ENCODE data around the gene PTPRM. TPM values are rescaled to one million over a fixed set of nuclear protein-coding genes. Genes with fewer than 3 reads are reported as not detected.
"Not testable (repeated sequence)": the region's sequence is repeated elsewhere in the genome, so short reads cannot be mapped to it uniquely, and the experiment has no call there.

Gene PTPRM
- polyA plus RNA-seq, 1 experiment, result 81.1 TPM

DNA sequence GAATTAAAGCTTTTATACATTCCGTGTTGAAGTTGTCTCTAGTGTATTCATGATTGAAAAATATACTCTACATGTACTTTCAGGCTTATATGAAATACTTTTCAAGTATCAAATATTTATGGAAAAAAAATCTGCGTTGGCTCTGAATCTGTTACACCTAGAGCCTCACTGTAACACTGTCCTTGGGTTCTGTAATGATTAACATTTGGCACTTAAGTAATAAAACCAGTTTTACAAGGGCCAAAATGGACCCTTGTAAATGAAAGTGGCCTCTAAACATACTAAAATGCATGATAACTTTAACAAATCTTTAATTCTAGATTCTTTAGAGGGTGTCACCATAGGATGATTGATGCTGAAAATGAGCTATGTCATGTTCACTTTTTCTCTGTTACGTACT lies 162.8 kb downstream of the PTPRM start:
- Histone ChIP-seq H3K4me3 (ENCODE audit: low read depth, low read length) (no peak overlapping the region), H3K9me3 (ENCODE audit: control insufficient read depth, insufficient read depth, low read length) (no peaks in the 10 kb centered on the region), H3K27ac (ENCODE audit: low read depth, low read length) (no peak overlapping the region), H3K27me3 (ENCODE audit: control insufficient read depth, insufficient read depth, low read length) (no peaks in the 10 kb centered on the region)
- ChIA-PET POLR2A (no interaction called here), CTCF (no interaction called here)
- no peak for TF ChIP-seq CTCF (IDR thresholded peaks at IDR 0.05; ENCODE audit: low read depth, low read length)
- no peak for DNase-seq (ENCODE audit: low read depth, low spot score)

DNA sequence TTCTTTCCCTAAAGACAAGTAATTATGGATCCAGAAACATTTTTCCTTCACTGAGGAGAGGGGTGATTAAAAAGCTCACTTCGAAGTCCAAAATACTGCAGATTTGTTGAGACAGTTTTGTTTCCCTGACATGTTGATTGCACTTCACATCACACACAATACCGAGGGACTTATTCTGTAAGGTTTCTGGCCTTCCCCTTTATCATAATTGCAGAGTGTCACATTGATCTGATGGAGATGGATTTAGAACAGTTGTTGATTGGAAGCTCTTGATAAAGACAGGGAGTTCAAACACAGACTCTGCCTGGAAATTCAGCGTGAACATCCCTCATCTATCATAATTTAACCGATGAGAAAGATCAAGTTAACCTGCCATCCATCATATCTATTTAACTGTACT lies 163.6 kb downstream of the PTPRM start:
- Histone ChIP-seq H3K4me3 (ENCODE audit: low read depth, low read length) (no peak overlapping the region), H3K27me3 (ENCODE audit: control insufficient read depth, insufficient read depth, low read length) (no peaks in the 10 kb centered on the region), H3K9me3 (ENCODE audit: control insufficient read depth, insufficient read depth, low read length) (no peaks in the 10 kb centered on the region), H3K27ac (ENCODE audit: low read depth, low read length) (no peak overlapping the region)
- CTCF ChIA-PET, result no interaction called here
- DNase-seq (ENCODE audit: low read depth, low spot score), result no peak
- POLR2A ChIA-PET, result no interaction called here
- no peak for TF ChIP-seq CTCF (IDR thresholded peaks at IDR 0.05; ENCODE audit: low read depth, low read length)

DNA sequence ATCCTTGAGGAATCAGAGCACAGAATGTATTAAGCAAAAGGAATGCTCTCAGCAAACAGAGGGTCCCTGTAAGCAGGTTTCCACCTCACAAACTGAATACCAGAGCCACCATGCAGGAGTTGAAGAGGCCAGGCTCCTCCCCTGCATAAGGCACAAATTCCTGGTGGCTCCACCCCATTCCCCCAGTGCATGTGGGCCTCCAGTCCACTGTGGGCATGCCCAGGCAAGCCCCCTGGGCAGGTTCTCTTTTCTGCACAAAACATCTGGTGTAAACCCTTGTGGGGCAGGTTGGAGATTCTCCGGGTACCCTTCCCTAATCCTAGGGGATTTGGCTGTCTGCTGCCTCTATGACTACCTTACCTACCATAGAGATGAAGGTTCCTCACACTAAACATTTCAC lies 166.5 kb downstream of the PTPRM start:
- TF ChIP-seq CTCF (IDR thresholded peaks at IDR 0.05; ENCODE audit: low read depth, low read length), result no peak
- H3K4me3 ChIP-seq (ENCODE audit: low read depth, low read length), result no peak overlapping the region
- H3K9me3 ChIP-seq (ENCODE audit: control insufficient read depth, insufficient read depth, low read length), result no peaks in the 10 kb centered on the region
- H3K27ac ChIP-seq (ENCODE audit: low read depth, low read length), result no peak overlapping the region
- CTCF ChIA-PET, result no interaction called here
- POLR2A ChIA-PET, result no interaction called here
- DNase-seq (ENCODE audit: low read depth, low spot score), result no peak
- H3K27me3 ChIP-seq (ENCODE audit: control insufficient read depth, insufficient read depth, low read length), result no peaks in the 10 kb centered on the region

DNA sequence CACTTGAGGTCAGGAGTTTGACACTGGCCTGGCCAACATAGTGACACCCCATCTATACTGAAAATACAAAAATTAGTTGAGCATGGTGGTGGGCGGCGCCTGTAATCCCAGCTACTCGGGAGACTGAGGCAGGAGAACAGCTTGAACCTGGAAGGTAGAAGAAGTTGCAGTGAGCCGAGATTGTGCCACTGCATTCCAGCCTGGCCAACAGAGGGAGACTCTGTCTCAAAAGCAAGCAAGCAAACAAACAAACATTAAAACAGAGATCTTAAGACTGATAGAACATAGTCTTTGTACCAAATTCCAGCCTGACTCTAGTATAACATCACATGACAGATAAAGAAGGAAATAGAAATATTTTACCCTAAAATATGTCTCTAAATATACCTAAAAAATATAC lies 168.1 kb downstream of the PTPRM start:
- no peak overlapping the region for H3K27ac ChIP-seq (ENCODE audit: low read depth, low read length)
- H3K4me3 ChIP-seq (ENCODE audit: low read depth, low read length), result no peak overlapping the region
- no peak for TF ChIP-seq CTCF (IDR thresholded peaks at IDR 0.05; ENCODE audit: low read depth, low read length)
- CTCF ChIA-PET, result no interaction called here
- POLR2A ChIA-PET, result no interaction called here
- no peaks in the 10 kb centered on the region for H3K27me3 ChIP-seq (ENCODE audit: control insufficient read depth, insufficient read depth, low read length)
- H3K9me3 ChIP-seq (ENCODE audit: control insufficient read depth, insufficient read depth, low read length), result no peaks in the 10 kb centered on the region
- DNase-seq (ENCODE audit: low read depth, low spot score), result no peak

DNA sequence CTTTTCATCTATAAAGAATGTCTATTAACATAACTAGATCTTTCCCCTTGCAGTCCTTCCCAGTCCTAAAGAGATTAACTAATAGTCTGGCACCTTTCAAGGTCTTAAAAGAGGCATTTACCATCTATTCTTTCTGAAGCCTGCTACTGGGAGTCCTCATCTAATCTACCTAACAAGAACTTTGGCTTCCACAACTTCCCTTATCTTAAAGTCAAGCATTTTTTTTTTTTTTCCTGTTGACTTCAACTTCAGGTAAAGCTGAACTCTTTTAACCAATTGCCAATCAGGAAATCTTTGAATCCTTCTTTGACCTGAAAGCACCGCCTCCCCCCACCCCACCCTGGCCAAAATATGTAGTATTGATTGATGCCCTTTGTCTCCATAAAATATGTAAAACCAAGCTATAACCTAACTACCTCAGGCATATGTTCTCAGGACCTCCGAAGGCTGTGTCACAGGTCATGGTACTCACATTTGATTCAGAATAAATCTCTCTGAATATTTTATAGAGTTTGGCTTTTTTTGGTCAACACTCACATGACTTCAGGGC lies 168.6 kb downstream of the PTPRM start:
- ChIA-PET CTCF (interaction anchor here (0.6 kb wide), 1 partner anchor 745 kb away, joined by 3 read pairs; no protein-coding TSS in a partner anchor), POLR2A (interaction anchor here (0.6 kb wide), 1 partner anchor 118 kb away, joined by 3 read pairs; no protein-coding TSS in a partner anchor)
- no peak overlapping the region for H3K27ac ChIP-seq (ENCODE audit: low read depth, low read length)
- no peaks in the 10 kb centered on the region for H3K9me3 ChIP-seq (ENCODE audit: control insufficient read depth, insufficient read depth, low read length)
- no peaks in the 10 kb centered on the region for H3K27me3 ChIP-seq (ENCODE audit: control insufficient read depth, insufficient read depth, low read length)
- no peak overlapping the region for H3K4me3 ChIP-seq (ENCODE audit: low read depth, low read length)
- no peak for TF ChIP-seq CTCF (IDR thresholded peaks at IDR 0.05; ENCODE audit: low read depth, low read length)
- DNase-seq (ENCODE audit: low read depth, low spot score), result no peak

DNA sequence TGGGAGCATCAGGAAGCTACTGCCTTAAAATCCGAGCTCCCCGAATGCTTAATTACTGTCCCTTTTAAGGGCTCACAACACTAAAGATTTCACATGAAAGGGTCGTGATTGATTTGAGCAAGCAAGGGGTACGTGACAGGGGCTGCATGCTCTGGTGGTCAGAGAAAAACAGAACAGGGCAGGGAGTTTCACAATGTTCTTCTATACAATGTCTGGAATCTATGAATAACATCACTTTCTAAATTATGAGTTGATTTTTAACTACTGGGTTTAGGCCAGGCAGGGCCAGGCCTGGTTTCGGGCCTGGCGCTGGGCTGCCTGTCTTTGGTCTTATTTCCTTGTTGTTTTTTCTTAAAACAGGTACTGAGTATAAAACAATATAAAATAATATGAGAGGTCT lies 169.4 kb downstream of the PTPRM start:
- H3K27ac ChIP-seq (ENCODE audit: low read depth, low read length); H3K9me3 ChIP-seq (ENCODE audit: control insufficient read depth, insufficient read depth, low read length); H3K27me3 ChIP-seq (ENCODE audit: control insufficient read depth, insufficient read depth, low read length); DNase-seq (ENCODE audit: low read depth, low spot score); POLR2A ChIA-PET; CTCF ChIA-PET; H3K4me3 ChIP-seq (ENCODE audit: low read depth, low read length): not testable (repeated sequence)
